Raji (cell line): ENCODE results near the gene PSPH.

ENCODE experiments used
- POLR2A ChIP-seq: IDR thresholded peaks from 2 replicates; pipeline ENCODE4 v1.6.1; 2011; ENCODE audit warnings: low read depth, low read length, control low read depth; ENCODE audit not compliant: insufficient read depth

PSPH gene

GRCh38 chr7:56007167-56007652 lies 44.0 kb downstream of the PSPH start:
- TF ChIP-seq POLR2A, result no peak

- TF ChIP-seq POLR2A, result no peak
These were observed 47.5 kb downstream of the PSPH start for GRCh38 chr7:56003749-56004148.

- no peak for TF ChIP-seq POLR2A
These were observed 54.3 kb downstream of the PSPH start for GRCh38 chr7:55996856-55997500.

- TF ChIP-seq POLR2A, result no peak
These were observed 58.9 kb downstream of the PSPH start for GRCh38 chr7:55992346-55992745.

- TF ChIP-seq POLR2A, result no peak
These were observed 67.7 kb downstream of the PSPH start for GRCh38 chr7:55983537-55983936.

- no peak for TF ChIP-seq POLR2A
These were observed 71.0 kb downstream of the PSPH start for GRCh38 chr7:55980266-55980665.

GRCh38 chr7:55977831-55978230 lies 73.4 kb downstream of the PSPH start:
- no peak for TF ChIP-seq POLR2A

GRCh38 chr7:55975988-55976633 lies 75.1 kb downstream of the PSPH start:
- TF ChIP-seq POLR2A, result no peak

- no peak for TF ChIP-seq POLR2A
These were observed 77.4 kb downstream of the PSPH start for GRCh38 chr7:55973747-55974250.

- TF ChIP-seq POLR2A, result no peak
These were observed 80.3 kb downstream of the PSPH start for GRCh38 chr7:55970978-55971377.

GRCh38 chr7:55970561-55970960 lies 80.7 kb downstream of the PSPH start:
- TF ChIP-seq POLR2A, result no peak

GRCh38 chr7:55969391-55969790 lies 81.9 kb downstream of the PSPH start:
- no peak for TF ChIP-seq POLR2A

GRCh38 chr7:55966851-55967250 lies 84.4 kb downstream of the PSPH start:
- no peak for TF ChIP-seq POLR2A

GRCh38 chr7:55965805-55966421 lies 85.3 kb downstream of the PSPH start:
- no peak for TF ChIP-seq POLR2A

- TF ChIP-seq POLR2A, result no peak
These were observed 86.2 kb downstream of the PSPH start for GRCh38 chr7:55965100-55965470.
